Midbrain (tissue), 1 donor: ENCODE results near the gene ATRNL1.
A peak's percentile ranks its signal among the peaks of the same experiment; 100 is the strongest.
"Not testable (repeated sequence)": the region's sequence is repeated elsewhere in the genome, so short reads cannot be mapped to it uniquely, and the experiment has no call there.

Source experiments
- DNase-seq: peaks from one replicate; lab custom pipeline; 2025; lab: John Stamatoyannopoulos, UW

The ATRNL1 gene

GRCh38 chr10:115084277-115084850 is 8.8 kb upstream of the ATRNL1 start:
- no peak for DNase-seq

- DNase-seq: no peak
These were observed 2.0 kb upstream of the ATRNL1 start for GRCh38 chr10:115091161-115091560.

DNA sequence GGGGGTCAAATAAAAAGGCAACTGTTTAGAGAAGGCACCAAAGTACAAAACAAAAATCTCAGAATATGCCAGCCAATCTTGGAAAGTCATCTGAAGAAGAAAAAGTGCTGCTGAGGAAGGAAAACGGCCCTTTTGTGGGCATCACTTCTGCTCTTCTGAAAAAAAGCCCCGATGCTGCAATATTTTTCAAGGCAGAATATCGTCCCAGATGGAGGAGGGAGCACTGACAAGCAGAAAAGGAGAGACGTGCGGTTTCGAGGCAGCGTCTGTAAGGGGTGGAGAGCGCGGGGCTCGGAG is 959 bp upstream of the ATRNL1 start:
- DNase-seq: no peak

GRCh38 chr10:115092555-115093285 is 445 bp upstream of the ATRNL1 start:
- DNase-seq: no peak

- no peak for DNase-seq
These were observed 727 bp downstream of the ATRNL1 start for GRCh38 chr10:115093776-115094408.

DNA sequence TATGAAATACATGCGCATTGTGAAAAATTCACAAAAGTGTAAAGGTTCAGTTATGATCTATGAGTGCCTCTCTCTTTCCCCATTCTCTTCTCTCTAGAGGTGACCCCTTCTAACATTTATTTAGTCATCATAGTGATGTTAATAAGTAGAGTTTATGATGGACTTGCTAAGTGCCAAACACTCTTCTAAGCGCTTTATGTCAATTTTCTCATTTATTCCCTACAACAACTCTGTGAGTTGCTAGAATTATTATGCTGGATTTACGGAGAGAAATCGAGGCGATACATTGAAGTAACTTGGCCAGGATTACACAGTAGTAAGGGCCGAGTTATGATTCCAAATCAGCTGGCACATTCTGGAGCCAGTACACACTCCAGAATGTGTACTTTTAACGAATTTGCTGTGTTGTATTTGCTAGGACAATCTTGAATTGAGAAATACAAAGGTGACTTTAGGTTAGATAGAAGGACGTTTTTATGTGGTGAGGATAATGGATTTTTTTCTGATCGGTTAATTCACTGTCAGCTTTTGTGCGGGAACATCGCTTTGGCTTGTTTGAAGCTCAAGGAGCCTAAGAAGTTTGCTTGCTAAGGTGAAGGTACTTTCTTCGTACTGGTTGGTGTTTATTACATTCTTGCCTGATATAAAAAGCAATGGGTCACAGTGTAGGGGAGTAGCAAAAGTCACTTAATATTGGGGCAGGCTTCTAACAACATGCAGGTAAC is 1.4 kb downstream of the ATRNL1 start:
- no peak for DNase-seq

DNA sequence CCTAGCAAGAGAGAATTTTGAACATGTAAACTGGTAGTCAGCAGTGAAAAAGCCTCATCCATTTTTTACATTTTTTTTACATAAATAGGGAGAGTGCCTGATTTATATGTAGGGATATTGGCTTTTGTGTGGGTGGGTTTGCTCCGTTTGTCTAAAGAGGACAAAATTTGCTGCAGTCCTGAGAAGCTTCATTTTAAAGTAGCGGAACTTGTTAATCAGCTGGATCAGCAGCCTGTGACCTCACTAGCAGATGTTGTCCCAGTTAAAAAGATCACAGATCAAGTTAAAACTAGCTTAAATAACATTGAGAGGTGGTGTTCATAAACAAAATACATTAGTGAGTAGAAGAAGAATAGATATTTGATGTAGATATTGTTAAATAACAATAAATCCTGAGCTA is 2.6 kb downstream of the ATRNL1 start:
- DNase-seq: no peak

DNA sequence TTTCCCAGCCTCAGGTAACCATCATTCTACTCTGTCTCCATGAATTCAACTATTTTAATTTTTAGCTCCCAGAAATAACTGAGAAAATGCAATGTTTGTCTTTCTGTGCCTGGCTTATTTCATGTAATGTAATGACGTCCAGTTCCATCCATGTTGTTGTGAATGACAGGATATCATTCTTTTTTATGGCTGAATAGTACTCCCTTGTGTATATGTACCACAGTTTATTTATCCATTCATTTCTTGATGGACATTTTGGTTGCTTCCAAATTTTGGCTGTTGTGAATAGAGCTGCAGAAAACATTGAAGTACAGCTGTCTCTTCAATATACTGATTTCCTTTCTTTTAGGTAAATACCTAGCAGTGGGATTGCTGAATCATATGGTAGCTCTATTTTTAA is 10.5 kb downstream of the ATRNL1 start:
- DNase-seq: no peak

DNA sequence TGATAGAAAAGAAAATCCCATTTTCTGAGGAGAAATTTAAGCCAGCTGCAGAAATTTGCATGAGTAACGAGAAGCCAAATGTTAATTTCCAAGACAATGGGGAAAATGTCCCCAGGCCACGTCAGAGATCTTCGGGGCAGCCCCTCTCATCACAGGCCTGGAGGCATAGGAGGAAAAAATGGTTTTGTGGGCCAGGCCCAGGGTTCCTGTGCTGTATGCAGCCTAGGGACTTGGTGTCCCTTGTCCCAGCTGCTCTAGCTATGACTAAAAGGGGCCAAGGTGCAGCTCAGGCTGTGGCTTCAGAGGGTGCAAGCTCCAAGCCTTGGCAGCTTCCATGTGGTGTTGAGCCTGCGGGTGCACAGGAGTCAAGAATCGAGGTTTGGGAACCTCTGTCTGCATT is 12.2 kb downstream of the ATRNL1 start:
- not testable (repeated sequence) for DNase-seq

GRCh38 chr10:115107830-115108229 is 14.7 kb downstream of the ATRNL1 start:
- DNase-seq: no peak

- no peak for DNase-seq
These were observed 24.1 kb downstream of the ATRNL1 start for GRCh38 chr10:115117301-115117700.

DNA sequence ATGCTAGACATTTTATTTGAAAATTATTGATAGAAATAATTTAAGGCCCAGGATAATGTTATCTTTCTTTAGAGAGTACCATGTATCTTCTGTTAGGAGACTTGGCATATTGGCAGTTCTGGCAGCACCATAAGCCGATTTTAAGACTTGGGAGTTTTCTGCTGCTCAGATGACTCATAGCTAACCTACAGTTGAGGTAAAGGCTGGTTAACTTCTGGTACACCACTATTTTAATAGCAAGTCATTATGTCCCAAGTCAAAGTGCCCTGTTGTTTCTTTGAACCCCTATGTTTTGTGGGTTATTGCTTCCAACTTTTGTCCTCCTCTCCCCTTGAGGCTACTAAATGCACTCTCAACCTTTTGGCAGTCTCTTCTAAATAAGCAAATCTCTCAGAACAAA is 25.2 kb downstream of the ATRNL1 start:
- no peak for DNase-seq

DNA sequence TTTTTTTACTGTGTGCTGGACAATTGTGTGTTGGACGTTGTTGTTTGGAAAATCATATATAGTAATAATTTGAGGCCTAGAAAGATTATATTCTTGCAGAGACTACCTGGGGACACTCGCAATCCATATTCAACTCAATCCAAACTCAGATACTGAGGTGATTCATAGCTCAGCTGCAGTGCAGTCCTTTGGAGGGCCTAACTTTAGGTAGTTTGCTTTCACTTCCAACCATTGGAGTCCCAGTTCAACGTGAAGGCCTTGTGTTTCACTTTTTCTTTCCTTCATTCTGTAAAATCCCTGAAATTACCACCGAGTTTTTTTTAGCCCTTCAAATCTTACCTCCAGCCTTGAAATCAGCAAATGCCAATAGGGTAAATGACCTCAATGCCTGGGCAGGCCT is 32.3 kb downstream of the ATRNL1 start:
- no peak for DNase-seq

DNA sequence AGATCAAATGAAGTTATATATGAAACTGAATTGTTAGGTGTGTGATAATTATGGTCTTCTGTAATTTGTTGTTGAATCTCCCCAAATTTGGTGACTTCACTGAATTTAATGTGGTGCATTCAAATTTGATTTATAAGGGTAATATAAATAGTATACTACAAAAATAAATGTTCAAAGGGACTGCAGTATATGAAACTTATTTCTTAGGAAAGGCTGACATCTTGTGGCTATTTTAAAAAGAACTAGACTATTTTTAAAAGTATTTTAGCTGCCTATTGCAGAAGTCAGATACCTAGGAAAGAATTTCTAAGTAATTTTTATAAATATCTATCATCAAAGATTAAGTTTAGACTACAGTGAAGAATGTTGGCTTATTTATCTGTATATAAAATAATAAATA is 36.6 kb downstream of the ATRNL1 start:
- DNase-seq: peak; percentile 51

DNA sequence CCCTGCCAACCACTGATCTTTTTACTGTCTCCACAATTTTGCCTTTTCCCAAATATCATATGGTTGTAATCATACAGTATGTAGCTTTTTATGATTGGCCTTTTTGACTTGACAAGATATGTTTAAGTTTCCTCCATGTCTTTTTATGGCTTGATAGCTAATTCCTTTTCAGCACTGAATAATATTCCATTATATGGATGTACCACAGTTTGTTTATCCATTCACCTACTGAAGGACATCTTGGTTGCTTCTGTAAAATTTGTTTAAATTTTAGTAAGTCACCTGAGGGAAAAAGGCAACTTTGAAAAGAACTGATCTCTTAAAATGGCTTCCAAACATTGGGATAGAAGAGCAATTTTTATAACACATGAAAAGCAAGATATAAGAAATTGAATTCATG is 43.5 kb downstream of the ATRNL1 start:
- no peak for DNase-seq

GRCh38 chr10:115141254-115141653 is 48.1 kb downstream of the ATRNL1 start:
- peak; percentile 15 for DNase-seq

- DNase-seq: no peak
These were observed 64.2 kb downstream of the ATRNL1 start for GRCh38 chr10:115157357-115157756.

DNA sequence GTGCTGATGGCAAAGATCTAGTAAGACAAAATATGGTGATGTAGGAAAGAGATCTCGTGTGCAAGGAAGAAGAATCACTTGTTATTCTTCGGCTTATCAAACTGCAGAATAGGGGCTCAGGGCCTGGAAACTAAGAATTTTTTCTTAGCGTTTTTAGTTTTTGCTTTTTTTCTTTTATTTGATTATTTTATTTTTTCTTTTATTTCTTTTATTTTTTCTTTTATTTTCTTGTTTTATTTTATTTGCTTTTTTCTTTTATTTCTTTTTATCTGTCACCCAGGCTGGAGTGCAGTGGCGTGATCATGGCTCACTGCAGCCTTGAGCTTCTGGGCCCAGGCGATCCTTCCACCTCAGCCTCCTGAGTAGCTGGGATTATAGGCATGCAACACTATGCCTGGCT is 70.0 kb downstream of the ATRNL1 start:
- no peak for DNase-seq

DNA sequence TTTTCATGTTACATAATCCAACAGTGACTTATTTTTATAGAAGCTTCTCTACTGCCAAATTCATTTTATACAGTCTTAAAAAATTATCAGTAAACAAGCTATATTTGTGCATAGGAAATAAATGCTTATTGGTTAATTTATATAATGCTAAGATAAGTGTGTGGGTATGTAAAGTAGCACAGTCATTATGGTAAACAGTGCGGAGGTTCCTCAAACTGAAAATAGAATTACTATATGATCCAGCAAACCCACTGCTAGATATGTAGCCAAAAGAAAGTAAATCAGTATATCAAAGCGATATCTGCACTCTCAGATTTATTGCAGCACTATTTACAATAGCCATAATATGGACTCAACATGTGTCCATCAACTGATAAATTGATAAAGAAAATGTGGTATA is 71.1 kb downstream of the ATRNL1 start:
- DNase-seq: no peak

- DNase-seq: no peak
These were observed 74.6 kb downstream of the ATRNL1 start for GRCh38 chr10:115167751-115168150.

DNA sequence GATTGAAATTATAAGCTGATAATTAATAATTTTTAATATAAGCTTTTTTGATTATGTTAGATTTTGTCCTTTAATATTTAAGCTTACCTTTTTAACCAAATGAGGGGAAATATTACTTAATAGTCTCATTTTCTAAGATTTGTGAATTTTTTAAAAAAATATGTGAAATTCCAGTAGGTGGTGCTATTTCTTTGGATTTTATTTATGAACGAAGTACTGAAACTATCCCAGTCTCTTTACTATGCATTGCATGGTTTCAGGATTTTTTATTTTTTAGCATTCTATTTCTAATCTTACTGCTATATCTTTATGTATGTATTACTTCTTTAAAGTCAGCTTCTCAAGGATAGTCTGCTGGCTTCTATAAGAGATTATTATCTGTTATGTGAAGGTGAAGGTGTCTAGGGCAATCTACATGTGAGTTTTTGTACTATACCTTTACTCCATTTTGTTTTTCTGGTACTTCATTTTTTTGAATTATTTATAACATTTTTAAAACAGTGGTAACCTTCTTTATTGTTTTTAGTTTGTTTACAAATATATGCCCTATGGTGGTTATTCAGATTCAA is 78.3 kb downstream of the ATRNL1 start:
- DNase-seq: peak; percentile 13

- no peak for DNase-seq
These were observed 80.8 kb downstream of the ATRNL1 start for GRCh38 chr10:115173915-115174443.
